Suppressor macrophage (primary cell): ENCODE measurements around the gene CYP11A1.
"Not testable (repeated sequence)": the region's sequence is repeated elsewhere in the genome, so short reads cannot be mapped to it uniquely, and the experiment has no call there.

Experiments
- DNase-seq, 4 experiments: peaks; one replicate each; pipeline ENCODE4 v3.0.0-alpha.2; 2020 to 2022

The CYP11A1 gene

DNA sequence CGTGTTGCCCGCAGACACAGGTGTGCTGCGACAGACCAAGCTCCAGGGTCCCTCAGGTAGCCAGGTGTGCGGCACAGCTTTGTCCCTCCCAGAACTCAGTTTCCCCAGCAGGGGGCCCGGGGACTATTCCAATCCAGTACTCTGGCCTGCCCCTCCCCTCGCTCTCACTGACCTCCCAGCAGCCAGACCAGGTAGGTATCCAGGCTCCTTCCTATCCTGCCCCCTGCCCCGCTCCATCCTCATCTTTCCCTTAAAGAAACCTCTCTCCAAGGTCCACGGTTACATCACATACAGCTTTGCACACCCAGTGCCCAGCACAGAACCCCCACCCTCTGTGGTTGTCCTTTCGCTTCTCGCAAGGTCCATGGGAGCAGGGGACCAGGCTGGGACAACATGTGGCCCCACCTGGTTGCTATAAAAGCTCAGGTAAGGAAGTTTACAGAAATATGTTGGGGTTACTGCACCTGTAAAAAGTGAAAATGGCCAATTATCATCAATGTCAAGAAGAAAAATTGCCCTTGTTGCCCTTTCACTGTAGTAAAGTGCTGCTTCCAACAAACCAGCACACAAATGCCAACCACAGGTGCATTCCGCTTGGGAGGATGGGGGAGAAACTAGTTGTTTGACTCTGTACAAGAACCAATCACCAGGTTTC is 7.3 kb upstream of the CYP11A1 start:
- no peak for DNase-seq

DNA sequence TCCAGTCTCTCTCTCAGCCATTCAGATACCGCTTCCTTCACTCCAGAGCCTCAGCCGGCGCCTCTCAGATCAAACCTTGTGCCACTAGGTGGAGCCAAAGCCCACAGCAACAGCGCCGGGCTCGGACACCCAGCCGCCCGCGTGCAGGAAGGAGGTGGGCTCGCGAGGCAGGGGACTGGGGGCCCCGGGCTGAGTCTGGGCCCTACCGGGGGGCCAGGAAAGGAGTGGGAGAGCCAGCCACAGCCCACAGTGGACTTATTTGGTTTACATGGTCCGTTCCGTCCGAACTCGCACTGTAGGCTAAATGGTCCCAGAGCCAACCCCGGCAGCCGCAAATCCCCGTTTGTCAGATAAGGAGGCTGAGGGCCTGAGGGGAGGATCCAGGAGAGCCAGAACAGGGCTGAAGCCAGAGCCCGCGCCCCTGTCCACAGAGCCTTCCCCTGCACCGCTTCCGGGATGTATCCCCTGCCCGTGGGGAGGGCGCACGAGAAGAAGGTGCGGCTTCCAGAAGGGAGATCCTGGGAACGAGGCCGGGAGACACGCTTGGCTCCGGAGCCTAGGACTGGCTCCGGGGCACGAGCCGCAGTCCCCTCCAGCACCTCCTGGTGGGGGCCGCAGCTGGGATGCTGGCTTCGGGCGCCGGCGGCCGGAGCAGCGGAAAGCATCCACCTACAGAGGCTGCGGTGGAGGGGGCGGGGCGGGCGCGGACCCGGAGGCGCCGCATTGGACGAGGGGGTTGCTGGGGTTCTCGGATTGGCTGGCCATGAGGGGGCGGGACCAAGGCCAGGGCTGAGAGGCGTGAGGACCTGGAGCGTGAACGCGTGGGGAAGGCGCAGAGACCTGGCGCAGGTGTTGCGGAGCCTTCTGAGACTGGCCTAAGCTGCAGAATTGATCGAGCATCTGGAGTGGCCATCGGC is 6.5 kb upstream of the CYP11A1 start:
- peak; percentile 86 to 94 (median 91) for DNase-seq

GRCh38 chr15:74373056-74373650 is 5.7 kb upstream of the CYP11A1 start:
- DNase-seq = no peak

DNA sequence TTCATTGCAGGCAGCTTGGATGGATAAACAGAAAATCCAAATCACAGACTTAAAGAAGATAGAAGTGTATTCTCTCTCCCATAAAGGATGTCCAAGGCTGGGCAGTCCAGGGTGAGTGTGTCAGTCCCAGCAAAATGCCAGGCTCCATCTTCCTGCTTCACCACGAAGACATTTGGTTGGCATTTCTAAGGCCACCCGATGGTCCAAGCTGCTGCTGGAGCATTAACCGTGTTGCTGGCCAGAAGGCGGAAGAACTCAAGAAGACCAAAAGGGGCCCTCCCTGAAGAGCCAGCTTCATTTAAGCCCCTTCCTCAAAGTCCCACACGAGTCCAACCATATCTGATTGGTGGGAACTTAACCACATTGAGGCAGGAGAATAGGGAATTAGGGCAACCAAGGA is 3.0 kb upstream of the CYP11A1 start:
- no peak for DNase-seq

GRCh38 chr15:74369756-74370155 is 2.3 kb upstream of the CYP11A1 start:
- no peak for DNase-seq

DNA sequence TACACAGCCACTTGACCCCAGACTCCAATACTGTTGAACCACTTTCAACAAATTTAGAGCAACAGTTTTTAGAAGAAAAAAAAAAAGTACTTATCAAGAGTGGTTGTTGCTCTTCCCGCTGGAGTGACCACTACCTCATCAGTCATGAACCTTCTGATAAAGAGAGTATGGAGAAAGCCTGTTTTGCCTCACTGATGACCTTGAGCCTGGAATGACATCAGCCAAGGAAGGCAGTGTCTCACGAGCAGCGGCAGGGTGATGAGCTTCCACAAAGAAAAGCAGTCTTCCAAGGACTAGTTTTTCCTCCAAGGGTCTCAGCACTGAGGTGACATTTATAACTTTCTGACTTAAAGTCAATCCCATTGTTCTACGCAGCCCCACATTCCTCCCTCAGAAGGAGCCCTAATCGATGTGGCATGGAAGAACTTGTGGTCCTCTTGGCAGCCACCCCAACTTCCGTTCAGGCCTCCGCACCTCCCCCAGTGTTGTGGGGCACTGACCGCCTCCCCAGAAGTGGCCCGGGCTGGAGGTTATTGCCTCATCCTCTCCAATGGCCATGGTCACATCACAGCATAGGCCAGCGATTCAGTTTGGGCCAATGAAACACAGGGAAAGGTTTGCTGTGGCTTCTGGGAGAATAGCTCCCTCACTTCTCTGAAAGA is 1.8 kb upstream of the CYP11A1 start:
- peak in 1 of 4 experiments; percentile 13 for DNase-seq

- DNase-seq = no peak
Measured at GRCh38 chr15:74368121-74368520, 675 bp upstream of the CYP11A1 start.

GRCh38 chr15:74365598-74366445 is 1.6 kb downstream of the CYP11A1 start:
- DNase-seq = peak in 3 of 4 experiments; percentile 19 to 50 (median 33)

DNA sequence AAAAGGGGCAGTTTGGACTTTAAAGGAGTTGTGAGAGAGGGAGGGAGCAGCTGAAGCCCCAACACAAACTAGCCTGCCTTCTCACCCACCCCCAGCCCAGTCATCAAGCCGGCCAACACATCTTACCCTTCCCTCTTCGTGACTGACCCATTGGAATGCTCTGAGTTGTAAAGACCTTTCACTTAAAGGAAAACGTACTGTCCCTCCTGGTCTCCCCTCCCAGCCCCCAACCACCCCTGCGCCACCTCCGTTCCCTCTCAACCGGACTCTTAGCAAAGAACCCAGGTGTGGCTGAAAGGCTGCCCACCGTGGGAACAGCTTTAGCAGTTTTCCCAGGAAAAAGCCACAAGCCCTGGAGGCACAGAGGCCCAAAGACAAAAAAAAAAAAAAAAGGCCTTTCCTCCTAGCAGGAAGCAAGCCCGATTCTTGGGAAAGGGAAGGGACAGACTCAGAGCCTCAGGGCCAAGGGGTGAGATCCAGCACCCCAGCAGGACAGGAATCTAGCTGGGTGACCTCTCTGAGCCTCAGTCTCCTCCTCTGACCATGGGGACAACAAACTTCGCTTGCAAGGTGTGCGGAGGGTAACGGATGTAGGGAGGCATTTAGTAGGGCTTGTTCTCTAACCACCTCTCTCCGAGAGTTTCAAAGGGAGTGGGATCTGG is 2.4 kb downstream of the CYP11A1 start:
- DNase-seq = no peak

GRCh38 chr15:74362482-74362881 is 5.0 kb downstream of the CYP11A1 start:
- no peak for DNase-seq

DNA sequence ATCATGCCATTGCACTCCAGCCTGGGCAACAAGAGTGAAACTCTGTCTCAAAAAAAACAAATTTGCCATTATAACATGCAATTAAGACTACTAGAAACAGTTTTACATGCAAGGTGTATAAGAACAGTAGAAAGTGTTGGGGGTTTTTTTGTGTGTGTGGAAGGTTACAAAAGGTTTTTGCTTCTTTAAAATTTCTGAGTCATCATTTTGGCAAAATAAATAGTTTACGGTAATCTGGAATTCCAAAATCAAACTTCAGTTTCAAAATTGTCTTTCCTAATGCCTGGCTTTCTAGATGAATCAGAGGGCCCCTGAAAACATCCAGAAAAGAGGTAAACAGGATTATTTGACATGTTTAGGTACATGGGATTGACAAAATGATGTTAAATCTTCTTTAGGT is 6.6 kb downstream of the CYP11A1 start:
- DNase-seq = not testable (repeated sequence)

GRCh38 chr15:74359376-74359775 is 8.1 kb downstream of the CYP11A1 start:
- DNase-seq = not testable (repeated sequence)

DNA sequence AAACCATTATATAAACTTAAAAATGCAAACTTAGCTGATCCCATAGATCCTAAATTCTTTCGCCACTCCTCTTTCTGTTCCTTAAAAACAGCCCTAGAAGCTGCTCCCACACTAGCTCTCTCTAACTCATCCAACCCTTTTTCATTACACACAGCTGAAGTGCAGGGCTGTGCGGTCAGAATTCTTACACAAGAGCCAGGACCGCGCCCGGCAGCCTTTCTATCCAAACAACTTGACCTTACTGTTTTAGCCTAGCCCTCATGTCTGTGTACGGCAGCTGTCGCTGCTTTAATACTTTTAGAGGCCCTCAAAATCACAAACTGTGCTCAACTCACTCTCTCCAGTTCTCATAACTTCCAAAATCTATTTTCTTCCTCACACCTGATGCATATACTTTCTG is 9.9 kb downstream of the CYP11A1 start:
- not testable (repeated sequence) for DNase-seq

DNA sequence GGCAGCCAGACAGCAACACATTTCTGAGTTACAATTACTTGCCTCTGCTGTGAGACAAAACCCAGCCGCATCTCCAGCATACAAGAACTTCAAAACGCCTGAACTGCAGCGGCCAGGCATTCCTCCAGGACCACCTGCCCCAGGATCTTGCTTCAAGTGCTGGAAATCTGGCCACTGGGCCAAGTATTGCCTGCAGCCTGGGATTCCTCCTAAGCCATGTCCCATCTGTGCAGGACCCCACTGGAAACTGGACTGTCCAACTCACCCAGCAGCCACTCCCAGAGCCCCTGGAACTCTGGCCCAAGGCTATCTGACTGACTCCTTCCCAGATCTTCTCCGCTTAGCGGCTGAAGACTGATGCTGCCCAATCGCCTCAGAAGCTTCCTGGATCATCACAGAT is 11.4 kb downstream of the CYP11A1 start:
- DNase-seq = not testable (repeated sequence)

DNA sequence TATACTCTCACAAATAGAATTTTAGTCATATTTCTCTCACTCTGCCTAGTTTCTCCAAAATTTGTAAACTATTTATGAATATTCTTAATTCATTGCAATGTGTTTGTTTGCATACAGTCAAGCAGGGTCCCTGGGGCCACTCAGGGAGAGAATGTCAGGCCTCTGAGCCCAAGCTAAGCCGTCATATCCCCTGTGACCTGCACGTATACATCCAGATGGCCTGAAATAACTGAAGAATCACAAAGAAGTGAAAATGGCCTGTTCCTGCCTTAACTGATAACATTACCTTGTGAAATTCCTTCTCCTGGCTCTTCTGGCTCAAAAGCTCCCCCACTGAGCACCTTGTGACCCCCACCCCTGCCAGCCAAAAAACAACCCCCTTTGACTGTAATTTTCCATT is 13.5 kb downstream of the CYP11A1 start:
- DNase-seq = not testable (repeated sequence)

GRCh38 chr15:74352393-74352910 is 15.0 kb downstream of the CYP11A1 start:
- DNase-seq = no peak

DNA sequence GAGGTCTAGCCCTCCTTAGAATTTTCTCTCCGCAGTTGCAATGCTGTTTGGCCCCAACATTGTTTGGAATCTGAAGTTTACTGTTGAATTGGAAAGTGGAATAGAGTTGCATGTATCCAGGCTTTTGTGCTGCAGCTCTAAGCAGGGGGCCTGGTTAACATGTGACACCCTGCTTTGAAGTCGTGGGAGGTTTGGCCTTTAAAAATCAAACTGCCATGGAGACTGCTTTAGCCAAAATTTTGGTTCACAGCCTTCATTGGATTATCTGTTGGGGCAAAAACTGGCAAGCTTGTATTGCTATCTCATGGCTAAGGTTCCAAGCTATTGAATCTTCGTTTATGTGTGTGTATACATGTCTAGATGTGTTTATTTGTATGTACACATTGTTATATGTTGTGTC is 15.8 kb downstream of the CYP11A1 start:
- no peak for DNase-seq

DNA sequence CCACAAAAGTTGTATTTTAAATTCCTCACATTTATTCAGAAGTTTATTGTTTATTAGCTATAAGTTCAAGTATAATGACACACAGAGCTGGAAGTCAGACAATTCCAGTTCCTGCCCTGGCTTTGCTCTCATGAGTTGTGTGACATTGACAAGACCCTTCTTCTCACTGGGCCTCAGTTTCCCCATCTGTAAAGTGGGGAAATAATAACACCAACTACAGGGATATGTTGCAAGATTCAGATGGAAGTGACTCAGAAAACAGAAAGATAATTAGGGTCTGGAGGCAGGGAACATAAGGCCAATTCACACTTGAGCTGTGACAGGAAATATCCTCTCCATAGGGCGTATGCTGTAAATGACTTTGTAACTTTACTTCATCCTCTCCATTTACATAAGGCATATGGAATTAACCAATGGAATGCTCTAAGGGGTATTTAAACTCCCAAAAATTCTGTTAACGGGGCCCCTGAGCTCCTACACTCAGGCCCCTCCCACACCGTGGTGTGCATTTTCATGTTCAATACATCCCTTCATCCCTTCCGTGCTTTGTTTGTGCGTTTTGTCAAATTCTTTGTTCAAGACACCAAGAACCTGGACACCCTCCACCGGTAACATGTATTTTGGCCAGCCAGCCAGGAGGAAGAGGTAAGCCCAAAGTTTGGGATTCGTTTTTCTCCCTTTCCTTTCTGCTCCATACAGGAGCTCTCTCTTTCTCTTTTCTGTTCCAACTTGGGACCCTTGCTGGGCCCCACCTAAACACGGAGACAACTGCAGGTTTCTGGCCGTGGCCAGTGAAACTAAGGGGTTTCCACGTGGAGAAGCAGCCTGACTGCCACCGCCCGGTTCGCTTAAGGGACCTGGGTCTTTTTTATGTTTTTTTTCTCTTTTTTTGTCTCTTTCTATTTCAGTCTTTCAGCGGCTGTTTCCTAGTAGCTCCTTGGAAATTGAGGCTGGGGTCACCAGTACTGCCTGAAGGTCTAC is 16.9 kb downstream of the CYP11A1 start:
- no peak for DNase-seq

DNA sequence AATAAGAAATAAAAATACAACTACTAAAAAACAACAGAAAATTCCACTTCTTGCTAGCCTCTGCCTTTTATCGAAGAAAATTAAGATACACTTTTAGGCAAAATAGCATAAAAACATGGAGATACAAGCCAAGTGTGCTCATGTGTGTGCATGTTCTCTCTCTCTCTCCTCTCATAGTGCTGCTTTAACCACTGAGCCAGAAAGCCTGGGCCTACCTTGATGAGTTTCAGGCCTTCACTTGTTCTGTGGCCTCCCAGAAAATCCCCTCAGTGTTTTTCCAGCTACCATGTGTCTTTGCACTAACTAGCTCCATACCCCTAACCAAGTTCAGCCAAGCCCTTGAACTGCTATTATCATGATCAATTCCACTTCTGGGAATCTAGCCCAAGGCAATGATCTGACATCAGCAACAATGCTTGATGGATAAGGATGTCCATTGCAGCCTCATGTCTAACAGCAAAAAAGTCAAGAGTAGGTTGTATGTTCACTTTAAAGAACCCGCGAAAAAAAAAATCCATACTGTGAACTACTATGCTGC is 18.1 kb downstream of the CYP11A1 start:
- no peak for DNase-seq
